ENCODE measurements around the gene LCP2. TPM values are rescaled to one million over a fixed set of nuclear protein-coding genes. Genes with fewer than 3 reads are reported as not detected.

Gene LCP2
- total RNA-seq (2022; extraction: Qiagen RNA extraction; ENCODE audit: low read depth): not detected in 5 replicates

GRCh38 chr5:170297589-170298462, at the start of gene LCP2:
TSS of gene LCP2 (minus strand) at chr5:170297777. CDS start at chr5:170297611, 166 bp downstream.

GRCh38 chr5:170232786-170233185, 64.8 kb downstream of the LCP2 start, which contains the start of gene C5orf58:
TSS of gene C5orf58 (plus strand) at chr5:170232985. CDS start at chr5:170234977, 1,992 bp downstream.

Other genes with a start within 250 kb of the LCP2 start
- not detected in 5 replicates for gene FOXI1, start 191.9 kb downstream of the LCP2 start, total RNA-seq (2022; extraction: Qiagen RNA extraction; ENCODE audit: low read depth)
- gene C5orf58, start 64.8 kb downstream of the LCP2 start, total RNA-seq (2022; extraction: Qiagen RNA extraction; ENCODE audit: low read depth): not detected in 5 replicates
- not detected in 5 replicates for gene KCNMB1, start 91.6 kb upstream of the LCP2 start, total RNA-seq (2022; extraction: Qiagen RNA extraction; ENCODE audit: low read depth)
- not detected in 5 replicates for gene KCNIP1, start 206.2 kb upstream of the LCP2 start, total RNA-seq (2022; extraction: Qiagen RNA extraction; ENCODE audit: low read depth)